Breast epithelium (tissue), 3 donors: Measurements from ENCODE around the gene AMZ1.
"Not testable (repeated sequence)": the region's sequence is repeated elsewhere in the genome, so short reads cannot be mapped to it uniquely, and the experiment has no call there.

Experiments used
- POLR2A ChIP-seq: fragments of 450-650 bp; IDR thresholded peaks from one replicate; pipeline ENCODE4 v1.6.1; 2016; ENCODE audit warnings: antibody characterized with exemption, mild to moderate bottlenecking, moderate library complexity
- POLR2AphosphoS5 ChIP-seq, 3 donors: sonication (generic); formaldehyde crosslinking; IDR thresholded peaks; one replicate each; pipeline ENCODE4 v1.6.1; 2017; ENCODE audit warnings: antibody characterized with exemption in 3 of 3
- TF ChIP-seq, protein P1 (sequence below), 3 donors: fragments of 450-650 bp; IDR thresholded peaks; one replicate each; pipeline ENCODE4 v1.5.1; 2016 to 2017; ENCODE audit warnings: antibody characterized with exemption in 3 of 3, mild to moderate bottlenecking in 3 of 3, moderate library complexity in 3 of 3

DNA sequence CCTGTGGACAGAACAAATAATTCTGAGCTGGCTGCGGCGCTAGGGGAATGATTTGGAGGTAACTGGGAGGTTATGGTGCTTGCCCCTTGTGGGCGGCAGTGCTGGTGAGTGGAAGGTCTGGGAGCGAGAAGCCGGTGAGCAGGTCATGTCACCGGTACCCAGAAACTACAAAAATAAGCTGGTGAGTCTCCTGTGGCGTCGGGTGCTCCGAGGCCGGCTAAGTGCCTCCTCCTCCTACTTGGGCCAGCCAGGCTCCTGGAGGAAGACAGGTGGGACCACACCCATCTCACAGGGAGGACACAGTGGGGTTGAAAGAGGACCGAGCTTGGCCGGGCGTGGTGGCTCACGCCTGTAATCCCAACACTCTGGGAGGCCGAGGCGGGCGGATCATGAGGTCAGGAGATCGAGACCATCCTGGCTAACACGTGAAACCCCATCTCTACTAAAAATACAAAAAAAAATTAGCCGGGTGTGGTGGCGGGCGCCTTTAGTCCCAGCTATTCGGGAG is 4.0 kb downstream of the AMZ1 start:
- TF ChIP-seq, protein P1, sequence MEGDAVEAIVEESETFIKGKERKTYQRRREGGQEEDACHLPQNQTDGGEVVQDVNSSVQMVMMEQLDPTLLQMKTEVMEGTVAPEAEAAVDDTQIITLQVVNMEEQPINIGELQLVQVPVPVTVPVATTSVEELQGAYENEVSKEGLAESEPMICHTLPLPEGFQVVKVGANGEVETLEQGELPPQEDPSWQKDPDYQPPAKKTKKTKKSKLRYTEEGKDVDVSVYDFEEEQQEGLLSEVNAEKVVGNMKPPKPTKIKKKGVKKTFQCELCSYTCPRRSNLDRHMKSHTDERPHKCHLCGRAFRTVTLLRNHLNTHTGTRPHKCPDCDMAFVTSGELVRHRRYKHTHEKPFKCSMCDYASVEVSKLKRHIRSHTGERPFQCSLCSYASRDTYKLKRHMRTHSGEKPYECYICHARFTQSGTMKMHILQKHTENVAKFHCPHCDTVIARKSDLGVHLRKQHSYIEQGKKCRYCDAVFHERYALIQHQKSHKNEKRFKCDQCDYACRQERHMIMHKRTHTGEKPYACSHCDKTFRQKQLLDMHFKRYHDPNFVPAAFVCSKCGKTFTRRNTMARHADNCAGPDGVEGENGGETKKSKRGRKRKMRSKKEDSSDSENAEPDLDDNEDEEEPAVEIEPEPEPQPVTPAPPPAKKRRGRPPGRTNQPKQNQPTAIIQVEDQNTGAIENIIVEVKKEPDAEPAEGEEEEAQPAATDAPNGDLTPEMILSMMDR (IDR thresholded peaks at IDR 0.05) = not testable (repeated sequence)
- not testable (repeated sequence) for TF ChIP-seq POLR2A; POLR2AphosphoS5 (IDR thresholded peaks at IDR 0.05)
